Psoas muscle (tissue), 8 donors: ENCODE data around the gene KLF16. TPM values are rescaled to one million over a fixed set of nuclear protein-coding genes. Genes with fewer than 3 reads are reported as not detected.

Experiments used
- ATAC-seq, 4 donors: fragments of 200-7000 bp; cut with Tn5 transposase; one replicate each; pipeline ENCODE4 v1.9.1; 2020; ENCODE audit warnings: moderate library complexity in 3 of 4, mild to moderate bottlenecking in 2 of 4
- DNase-seq, 2 donors: peaks; one replicate each; pipeline ENCODE4 v3.0.0-alpha.2; 2020
- H3K27ac ChIP-seq: fragments of 200-600 bp; one replicate; pipeline ENCODE4 v1.8.0; 2022
- H3K27me3 ChIP-seq, 3 donors: fragments of 200-600 bp in 1 of 3; one replicate each; pipeline versions ENCODE4 v1.6.1 to v1.8.0; 2013 to 2022; ENCODE audit warnings: low read length in 2 of 3, mild to moderate bottlenecking in 2 of 3, moderate library complexity in 1 of 3; ENCODE audit not compliant: insufficient read depth in 3 of 3
- H3K36me3 ChIP-seq, 2 donors: fragments of 200-600 bp in 1 of 2; one replicate each; pipeline versions ENCODE4 v1.6.1 to v1.8.0; 2013 to 2022; ENCODE audit warnings: low read depth in 1 of 2, mild to moderate bottlenecking in 1 of 2, moderate library complexity in 1 of 2; ENCODE audit not compliant: insufficient read depth in 1 of 2
- H3K4me1 ChIP-seq: fragments of 200-600 bp; one replicate; pipeline ENCODE4 v1.8.0; 2022
- H3K4me3 ChIP-seq: fragments of 200-600 bp; one replicate; pipeline ENCODE4 v1.8.0; 2022; ENCODE audit warnings: mild to moderate bottlenecking
- H3K9me3 ChIP-seq: fragments of 200-600 bp; one replicate; pipeline ENCODE4 v1.8.0; 2022
- WGBS, 3 donors: extraction: QIAGEN DNeasy Blood & Tissue Kit; methylation state at CpG; one replicate each; pipeline versions ENCODE4 v1.1.6 to v1.1.7; 2013; 5-methylcytosine and 5-hydroxymethylcytosine counted together
- intact Hi-C, 2 donors: fragments of 100-400 bp; cut with DNase I; formaldehyde crosslinking; loops; one replicate each; pipeline versions ENCODE4 v1.11.0 to v1.14.2; 2022
- polyA plus RNA-seq, 3 donors: library from polyadenylated mRNA; stranded (reverse); fragments of 200-250 nt; gene quantifications; one replicate each; pipeline ENCODE4 v1.2.3, GENCODE V29; 2013
- total RNA-seq, 4 donors: library from RNA; stranded (reverse); fragmentation: NEBNext Ultra II Directional in 2 of 4; extraction: Animal tissue kit (Norgen Biotek cat#: 25700) in 2 of 4; gene quantifications; one replicate each; pipeline versions ENCODE4 v1.2.1 to v1.2.4, GENCODE V29; 2021 to 2023
- TF ChIP-seq, protein P1 (sequence below): fragments of 200-600 bp; IDR thresholded peaks from one replicate; pipeline ENCODE4 v1.8.0; 2022; ENCODE audit warnings: antibody characterized with exemption
- donor health status: healthy with polysubstance abuse.
- donor health status: DM: no; HTN: no; CAD: no; lungs with moderate emphysema.
- donor health status: Bipolar disorder and iron deficiency.
- donor health status: healthy.
- donor health status: DM: yes; HTN: yes; CAD: no.
- donor health status: DM: no; HTN: no; CAD: no.
- donor health status: DM: no; HTN: no; CAD: no.
- donor health status: DM: yes; HTN: yes; CAD: no.

The KLF16 gene
- total and polyA plus RNA-seq, 7 donors: 2.2 to 13.0 (median 3.3) TPM

DNA sequence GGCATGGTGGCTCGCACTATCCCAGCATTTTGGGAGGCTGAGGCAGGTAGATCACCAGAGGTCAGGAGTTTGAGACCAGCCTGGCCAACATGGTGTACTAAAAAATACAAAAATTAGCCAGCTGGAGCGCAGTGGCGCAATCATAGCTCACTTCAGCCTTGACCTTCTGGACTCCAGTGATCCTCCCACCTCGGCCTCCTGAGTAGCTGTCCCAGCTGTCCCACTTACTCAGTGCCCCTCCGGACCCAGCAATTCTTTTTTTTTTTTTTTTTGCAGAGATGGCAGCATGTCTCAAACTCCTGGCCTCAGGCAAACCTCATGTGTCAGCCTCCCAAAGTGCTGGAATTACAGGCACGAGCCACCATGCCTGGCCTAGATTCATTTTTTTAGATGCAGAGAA is 39.5 kb upstream of the KLF16 start:
- H3K4me3 ChIP-seq: no peak overlapping the region
- intact Hi-C loops: no loop called here
- WGBS, 3 donors: 72 to 81% (median 77%) methylated on average over 6 of the region's 6 CpGs
- peaks cover 5% of the 10 kb centered on the region for H3K4me1 ChIP-seq
- no peak overlapping the region for H3K27ac ChIP-seq
- H3K9me3 ChIP-seq: no peaks in the 10 kb centered on the region
- ATAC-seq: no peak
- H3K36me3 ChIP-seq: no peaks in the 10 kb centered on the region
- H3K27me3 ChIP-seq: no peaks in the 10 kb centered on the region
- TF ChIP-seq, protein P1, sequence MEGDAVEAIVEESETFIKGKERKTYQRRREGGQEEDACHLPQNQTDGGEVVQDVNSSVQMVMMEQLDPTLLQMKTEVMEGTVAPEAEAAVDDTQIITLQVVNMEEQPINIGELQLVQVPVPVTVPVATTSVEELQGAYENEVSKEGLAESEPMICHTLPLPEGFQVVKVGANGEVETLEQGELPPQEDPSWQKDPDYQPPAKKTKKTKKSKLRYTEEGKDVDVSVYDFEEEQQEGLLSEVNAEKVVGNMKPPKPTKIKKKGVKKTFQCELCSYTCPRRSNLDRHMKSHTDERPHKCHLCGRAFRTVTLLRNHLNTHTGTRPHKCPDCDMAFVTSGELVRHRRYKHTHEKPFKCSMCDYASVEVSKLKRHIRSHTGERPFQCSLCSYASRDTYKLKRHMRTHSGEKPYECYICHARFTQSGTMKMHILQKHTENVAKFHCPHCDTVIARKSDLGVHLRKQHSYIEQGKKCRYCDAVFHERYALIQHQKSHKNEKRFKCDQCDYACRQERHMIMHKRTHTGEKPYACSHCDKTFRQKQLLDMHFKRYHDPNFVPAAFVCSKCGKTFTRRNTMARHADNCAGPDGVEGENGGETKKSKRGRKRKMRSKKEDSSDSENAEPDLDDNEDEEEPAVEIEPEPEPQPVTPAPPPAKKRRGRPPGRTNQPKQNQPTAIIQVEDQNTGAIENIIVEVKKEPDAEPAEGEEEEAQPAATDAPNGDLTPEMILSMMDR: no peak
- DNase-seq: no peak

DNA sequence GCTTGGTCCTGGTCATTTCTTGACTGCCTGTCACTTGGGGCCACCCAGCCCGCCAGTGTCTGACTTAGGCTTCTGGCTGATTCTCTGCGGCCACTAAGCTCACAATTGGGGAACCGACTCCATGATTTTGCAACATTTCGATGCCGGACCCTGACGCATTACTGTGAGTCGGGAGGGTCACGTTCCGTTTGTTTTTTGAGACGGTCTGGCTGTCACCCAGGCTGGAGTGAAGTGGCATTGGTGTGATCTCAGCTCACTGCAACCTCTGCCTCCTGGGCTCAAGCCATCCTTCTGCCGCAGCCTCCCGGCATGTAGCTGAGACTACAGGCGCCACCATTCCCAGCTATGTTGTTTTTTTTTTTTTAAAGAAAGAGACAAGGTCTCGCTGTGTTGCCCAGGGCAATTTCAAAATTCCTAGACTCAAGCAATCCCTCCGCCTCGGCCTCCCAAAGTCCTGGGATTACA is 38.6 kb upstream of the KLF16 start:
- H3K36me3 ChIP-seq: no peaks in the 10 kb centered on the region
- H3K9me3 ChIP-seq: no peaks in the 10 kb centered on the region
- intact Hi-C loops: no loop called here
- no peak overlapping the region for H3K4me3 ChIP-seq
- TF ChIP-seq, protein P1: no peak
- DNase-seq (peak in 1 of 2 donors; percentile 62), ATAC-seq (no peak)
- WGBS, 3 donors: 82 to 85% (median 82%) methylated on average over 16 of the region's 16 CpGs
- H3K27me3 ChIP-seq: no peaks in the 10 kb centered on the region
- H3K27ac ChIP-seq: no peak overlapping the region
- H3K4me1 ChIP-seq: peaks cover 10% of the 10 kb centered on the region

DNA sequence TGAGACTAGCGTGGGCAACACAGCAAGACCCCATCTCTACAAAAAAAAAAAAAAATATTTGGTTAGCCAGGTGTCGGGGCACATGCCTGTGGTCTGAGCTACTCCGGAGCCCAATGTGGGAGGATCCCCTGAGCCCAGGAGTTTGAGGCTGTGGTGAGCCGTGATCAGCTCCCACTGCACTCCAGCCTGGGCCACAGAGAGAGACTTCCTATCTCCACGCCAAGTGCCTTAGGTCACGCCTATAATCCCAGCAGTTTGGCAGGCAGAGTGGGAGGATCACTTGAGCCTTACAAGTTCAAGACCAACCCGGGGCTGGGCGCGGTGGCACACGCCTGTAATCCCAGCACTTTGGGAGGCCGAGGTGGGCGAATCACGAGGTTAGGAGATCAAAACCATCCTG is 33.1 kb upstream of the KLF16 start:
- Histone ChIP-seq H3K36me3 (no peaks in the 10 kb centered on the region), H3K9me3 (no peaks in the 10 kb centered on the region), H3K4me3 (no peak overlapping the region), H3K27me3 (no peaks in the 10 kb centered on the region), H3K27ac (no peak overlapping the region), H3K4me1 (peaks cover 5% of the 10 kb centered on the region)
- TF ChIP-seq, protein P1: no peak
- DNase-seq (no peak), ATAC-seq (no peak)
- 71 to 76% (median 75%) methylated on average over 13 of the region's 13 CpGs for WGBS, 3 donors
- intact Hi-C loops: no loop called here

DNA sequence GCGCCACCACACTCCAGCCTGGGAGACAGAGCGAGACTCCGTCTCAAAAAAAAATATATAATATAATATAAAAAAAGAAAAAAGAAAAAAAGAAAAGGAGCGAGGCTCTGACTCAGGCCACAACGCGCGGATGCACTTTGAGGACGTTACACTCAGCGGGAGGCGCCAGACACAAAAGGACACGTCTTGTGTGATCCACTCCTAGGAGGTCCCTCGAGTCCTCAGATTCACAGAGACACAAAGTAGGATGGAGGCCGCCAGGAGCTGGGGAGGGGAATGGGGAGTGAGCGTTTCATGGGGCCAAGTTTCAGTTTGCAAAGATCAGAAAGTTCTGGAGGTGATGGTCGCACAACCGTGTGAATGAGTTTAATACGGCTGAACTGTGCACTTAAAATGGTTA is 30.4 kb upstream of the KLF16 start:
- TF ChIP-seq, protein P1: no peak
- 74 to 83% (median 79%) methylated on average over 17 of the region's 17 CpGs for WGBS, 3 donors
- H3K4me3 ChIP-seq: no peak overlapping the region
- H3K9me3 ChIP-seq: no peaks in the 10 kb centered on the region
- H3K36me3 ChIP-seq: no peaks in the 10 kb centered on the region
- ATAC-seq: no peak
- intact Hi-C loops: no loop called here
- no peak for DNase-seq
- peaks cover 5% of the 10 kb centered on the region for H3K4me1 ChIP-seq
- no peak overlapping the region for H3K27ac ChIP-seq
- H3K27me3 ChIP-seq: no peaks in the 10 kb centered on the region

DNA sequence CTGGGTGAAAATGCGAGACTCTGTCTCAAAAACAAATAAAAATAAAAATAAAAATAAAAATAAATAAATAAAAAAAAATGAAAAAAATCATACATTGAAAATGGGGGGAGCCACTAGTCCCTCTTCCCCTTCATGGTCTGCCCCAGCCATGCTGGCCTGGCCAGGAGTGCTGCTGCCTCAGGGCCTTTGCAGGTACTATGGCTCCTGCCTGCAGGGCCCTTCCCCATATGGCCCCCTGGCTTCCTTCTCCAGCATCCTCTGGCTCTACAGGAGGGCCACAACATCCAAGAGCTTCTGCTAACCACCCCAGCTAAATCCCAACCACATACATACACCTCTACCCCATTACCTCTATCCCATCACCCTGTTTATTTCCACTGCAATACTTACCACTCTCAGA is 26.5 kb upstream of the KLF16 start:
- Histone ChIP-seq H3K9me3 (no peaks in the 10 kb centered on the region), H3K36me3 (no peaks in the 10 kb centered on the region), H3K27me3 (no peaks in the 10 kb centered on the region), H3K27ac (no peak overlapping the region), H3K4me1 (no peaks in the 10 kb centered on the region), H3K4me3 (no peak overlapping the region)
- ATAC-seq: no peak
- TF ChIP-seq, protein P1: no peak
- WGBS, 3 donors: 92 to 98% (median 95%) methylated on average over 1 of the region's 1 CpG
- intact Hi-C loops: no loop called here
- DNase-seq: no peak
